AG08396 (cell line): ENCODE results near the gene TBC1D22A.
"Not testable (repeated sequence)": the region's sequence is repeated elsewhere in the genome, so short reads cannot be mapped to it uniquely, and the experiment has no call there.

Experiments used
- DNase-seq: peaks from one replicate; pipeline ENCODE4 v3.0.0; 2012; ENCODE audit warnings: low spot score, mixed read lengths

The TBC1D22A gene

GRCh38 chr22:46774253-46774979 lies 12.0 kb downstream of the TBC1D22A start:
- no peak for DNase-seq

GRCh38 chr22:46774980-46775849 lies 12.8 kb downstream of the TBC1D22A start:
- no peak for DNase-seq

- DNase-seq: no peak
These were observed 13.7 kb downstream of the TBC1D22A start for GRCh38 chr22:46775850-46776826.

GRCh38 chr22:46776876-46777608 lies 14.6 kb downstream of the TBC1D22A start:
- no peak for DNase-seq

GRCh38 chr22:46777609-46777970 lies 15.1 kb downstream of the TBC1D22A start:
- no peak for DNase-seq

GRCh38 chr22:46779023-46779422 lies 16.6 kb downstream of the TBC1D22A start:
- DNase-seq: no peak

GRCh38 chr22:46779651-46780050 lies 17.2 kb downstream of the TBC1D22A start:
- DNase-seq: no peak

- DNase-seq: no peak
These were observed 18.0 kb downstream of the TBC1D22A start for GRCh38 chr22:46780453-46780852.

- no peak for DNase-seq
These were observed 18.8 kb downstream of the TBC1D22A start for GRCh38 chr22:46781291-46781690.

GRCh38 chr22:46782200-46782599 lies 19.8 kb downstream of the TBC1D22A start:
- DNase-seq: not testable (repeated sequence)

- DNase-seq: no peak
These were observed 21.3 kb downstream of the TBC1D22A start for GRCh38 chr22:46783721-46784120.

- no peak for DNase-seq
These were observed 26.2 kb downstream of the TBC1D22A start for GRCh38 chr22:46788441-46789172.

GRCh38 chr22:46789992-46790391 lies 27.5 kb downstream of the TBC1D22A start:
- no peak for DNase-seq

- DNase-seq: peak; percentile 91
These were observed 28.8 kb downstream of the TBC1D22A start for GRCh38 chr22:46791201-46791731.

GRCh38 chr22:46792061-46792796 lies 29.8 kb downstream of the TBC1D22A start:
- DNase-seq: no peak

GRCh38 chr22:46792841-46793261 lies 30.4 kb downstream of the TBC1D22A start:
- no peak for DNase-seq

- no peak for DNase-seq
These were observed 31.0 kb downstream of the TBC1D22A start for GRCh38 chr22:46793497-46793896.

- no peak for DNase-seq
These were observed 31.6 kb downstream of the TBC1D22A start for GRCh38 chr22:46794067-46794466.

GRCh38 chr22:46794491-46794890 lies 32.0 kb downstream of the TBC1D22A start:
- DNase-seq: no peak

- no peak for DNase-seq
These were observed 32.7 kb downstream of the TBC1D22A start for GRCh38 chr22:46795140-46795539.
